ENCODE measurements around the gene PLPP4. TPM values are rescaled to one million over a fixed set of nuclear protein-coding genes. Genes with fewer than 3 reads are reported as not detected.

PLPP4 gene
- polyA plus RNA-seq, 1 donor from 2014 or later = 4.4 TPM

- no peaks in the 10 kb centered on the region for H3K79me2 ChIP-seq (replicated peaks; ENCODE audit: insufficient read depth, low read length)
- H3K36me3 ChIP-seq (ENCODE audit: insufficient read depth, low read length) = no peaks in the 10 kb centered on the region
- no peaks in the 10 kb centered on the region for H3K27me3 ChIP-seq (ENCODE audit: insufficient read depth, low read depth, low read length)
- no peak overlapping the region for H3K9ac ChIP-seq (ENCODE audit: low read length)
- H2AFZ ChIP-seq (ENCODE audit: low read depth, low read length) = no peak overlapping the region
- no peak overlapping the region for H3K27ac ChIP-seq (ENCODE audit: low read length)
- no peaks in the 10 kb centered on the region for H3K9me2 ChIP-seq (ENCODE audit: insufficient read depth, low read length)
- TF ChIP-seq POLR2AphosphoS5 (IDR thresholded peaks at IDR 0.05) (no peak), TAF1 (IDR thresholded peaks at IDR 0.05; ENCODE audit: low read depth) (no peak), RAD21 (conservative IDR thresholded peaks at IDR 0.05) (no peak), EP300 (conservative IDR thresholded peaks at IDR 0.05; ENCODE audit: poor library complexity, severe bottlenecking) (no peak), EZH2 (IDR thresholded peaks at IDR 0.05; ENCODE audit: borderline replicate concordance, insufficient read depth, low read length, poor library complexity, severe bottlenecking) (no peak), MXI1 (conservative IDR thresholded peaks at IDR 0.05; ENCODE audit: poor library complexity, severe bottlenecking) (no peak), CTCF (IDR thresholded peaks at IDR 0.05; ENCODE audit: poor library complexity, severe bottlenecking) (no peak), SMC3 (conservative IDR thresholded peaks at IDR 0.05; ENCODE audit: poor library complexity) (no peak), REST (IDR thresholded peaks at IDR 0.05; ENCODE audit: borderline replicate concordance) (no peak)
- no peaks in the 10 kb centered on the region for H3F3A ChIP-seq (ENCODE audit: insufficient read depth, low read length, poor library complexity, severe bottlenecking)
- no peak overlapping the region for H3K4me3 ChIP-seq (ENCODE audit: low read length)
- no peaks in the 10 kb centered on the region for H4K20me1 ChIP-seq (ENCODE audit: insufficient read depth)
- H3K9me3 ChIP-seq (ENCODE audit: low read length) = no peaks in the 10 kb centered on the region
- no peak overlapping the region for H3K4me2 ChIP-seq (ENCODE audit: low read length)
Measured at GRCh38 chr10:120515741-120516140, 58.7 kb downstream of the PLPP4 start.

- no peaks in the 10 kb centered on the region for H3K36me3 ChIP-seq (ENCODE audit: insufficient read depth, low read length)
- H3K79me2 ChIP-seq (replicated peaks; ENCODE audit: insufficient read depth, low read length) = no peaks in the 10 kb centered on the region
- no peak overlapping the region for H2AFZ ChIP-seq (ENCODE audit: low read depth, low read length)
- no peak overlapping the region for H3K27ac ChIP-seq (ENCODE audit: low read length)
- no peak overlapping the region for H3K4me2 ChIP-seq (ENCODE audit: low read length)
- no peak overlapping the region for H3K4me3 ChIP-seq (ENCODE audit: low read length)
- H4K20me1 ChIP-seq (ENCODE audit: insufficient read depth) = no peaks in the 10 kb centered on the region
- H3K9ac ChIP-seq (ENCODE audit: low read length) = no peak overlapping the region
- no peak for TF ChIP-seq SMC3 (conservative IDR thresholded peaks at IDR 0.05; ENCODE audit: poor library complexity)
- no peak for TF ChIP-seq POLR2AphosphoS5 (IDR thresholded peaks at IDR 0.05)
- no peak for TF ChIP-seq MXI1 (conservative IDR thresholded peaks at IDR 0.05; ENCODE audit: poor library complexity, severe bottlenecking)
- no peak for TF ChIP-seq EZH2 (IDR thresholded peaks at IDR 0.05; ENCODE audit: borderline replicate concordance, insufficient read depth, low read length, poor library complexity, severe bottlenecking)
- no peak for TF ChIP-seq RAD21 (conservative IDR thresholded peaks at IDR 0.05)
- no peak for TF ChIP-seq CTCF (IDR thresholded peaks at IDR 0.05; ENCODE audit: poor library complexity, severe bottlenecking)
- TF ChIP-seq TAF1 (IDR thresholded peaks at IDR 0.05; ENCODE audit: low read depth) = no peak
- no peak for TF ChIP-seq EP300 (conservative IDR thresholded peaks at IDR 0.05; ENCODE audit: poor library complexity, severe bottlenecking)
- no peaks in the 10 kb centered on the region for H3K27me3 ChIP-seq (ENCODE audit: insufficient read depth, low read depth, low read length)
- no peaks in the 10 kb centered on the region for H3F3A ChIP-seq (ENCODE audit: insufficient read depth, low read length, poor library complexity, severe bottlenecking)
- H3K9me3 ChIP-seq (ENCODE audit: low read length) = no peaks in the 10 kb centered on the region
- no peaks in the 10 kb centered on the region for H3K9me2 ChIP-seq (ENCODE audit: insufficient read depth, low read length)
Measured at GRCh38 chr10:120516426-120516825, 59.4 kb downstream of the PLPP4 start.

All from neural cell (in vitro differentiated cells).